Endothelial cell of umbilical vein (primary cell): ENCODE results near the gene TRPV2. TPM values are rescaled to one million over a fixed set of nuclear protein-coding genes. Genes with fewer than 3 reads are reported as not detected.

ENCODE experiments used
- BruUV-seq: library from RNA; stranded (reverse); fragments of 400-500 nt; replicated peaks from 2 replicates; lab custom pipeline; 2021; lab: Mats Ljungman, UMichigan
- CTCF ChIA-PET: fragments of 300-600, 350-600 bp; sonication (Branson Sonifier 250); formaldehyde crosslinking; loops from one replicate; lab custom pipeline; 2021; ENCODE audit warnings: antibody characterized with exemption, inconsistent platforms; lab: Charles Lee
- POLR2A ChIA-PET: fragments of 300-600, 350-600 bp; sonication (Branson Sonifier 250); formaldehyde crosslinking; loops from one replicate; lab custom pipeline; 2021; ENCODE audit warnings: antibody characterized with exemption, inconsistent platforms; lab: Charles Lee
- DNase-seq: peaks from one replicate; pipeline ENCODE4 v3.0.0-alpha.2; 2011; ENCODE audit warnings: low read depth, low spot score
- FAIRE-seq: peaks from 2 replicates; lab custom pipeline; 2011; peaks lifted over from hg19 to GRCh38; lab: Jason Lieb, UNC
- H2AFZ ChIP-seq: 2 replicates; pipeline ENCODE4 v1.6.0; 2012; ENCODE audit warnings: low read depth, low read length, control low read depth, inconsistent platforms
- H3K27ac ChIP-seq: 2 replicates; pipeline ENCODE4 v1.5.1; 2011; ENCODE audit warnings: low read depth, mild to moderate bottlenecking, control low read depth, low read length, moderate library complexity; ENCODE audit not compliant: insufficient read depth
- H3K27me3 ChIP-seq, 2 experiments: 2 replicates each; pipeline versions ENCODE4 v1.6.0 to v1.6.1; 2011; ENCODE audit warnings: low read length in 2 of 2, mixed read lengths in 1 of 2; ENCODE audit not compliant: control insufficient read depth in 2 of 2, insufficient read depth in 2 of 2
- H3K36me3 ChIP-seq, 2 experiments: 2 replicates in 1 of 2; 3 replicates in 1 of 2; pipeline ENCODE4 v1.5.1; 2011; ENCODE audit warnings: low read length in 2 of 2, mild to moderate bottlenecking in 1 of 2, moderate library complexity in 1 of 2; ENCODE audit not compliant: control insufficient read depth in 2 of 2, insufficient read depth in 2 of 2; ENCODE audit errors: extremely low read depth in 1 of 2
- H3K4me1 ChIP-seq: 3 replicates; pipeline ENCODE4 v1.5.1; 2011; ENCODE audit warnings: mild to moderate bottlenecking, low read length; ENCODE audit not compliant: control insufficient read depth, insufficient read depth; ENCODE audit errors: extremely low read depth
- H3K4me2 ChIP-seq: 2 replicates; pipeline ENCODE4 v1.6.1; 2011; ENCODE audit warnings: low read length, control low read depth, mixed read lengths; ENCODE audit not compliant: insufficient read depth
- H3K4me3 ChIP-seq, 3 experiments: fragments of 200-600 bp in 1 of 3; sonication (generic), shearing (Covaris generic) in 1 of 3; replicated peaks in 1 of 3; 2 replicates each; pipeline ENCODE4 v1.5.1; 2011 to 2016; ENCODE audit warnings: control low read depth in 3 of 3, low read length in 3 of 3, mild to moderate bottlenecking in 2 of 3, inconsistent platforms in 1 of 3, low read depth in 1 of 3, moderate library complexity in 1 of 3; ENCODE audit not compliant: insufficient read depth in 1 of 3
- H3K79me2 ChIP-seq: 2 replicates; pipeline ENCODE4 v1.6.0; 2012; ENCODE audit warnings: low read length, inconsistent platforms; ENCODE audit not compliant: control insufficient read depth, insufficient read depth
- H3K9ac ChIP-seq: replicated peaks from 2 replicates; pipeline ENCODE3; 2011; ENCODE audit warnings: low read length, control low read depth; ENCODE audit not compliant: insufficient read depth; ENCODE audit errors: extremely low read depth
- H3K9me1 ChIP-seq: replicated peaks from 3 replicates; pipeline ENCODE4 v1.6.0; 2011; ENCODE audit warnings: mild to moderate bottlenecking, low read length; ENCODE audit not compliant: control insufficient read depth, insufficient read depth; ENCODE audit errors: extremely low read depth
- H3K9me3 ChIP-seq: replicated peaks from 2 replicates; pipeline ENCODE4 v1.5.1; 2012; ENCODE audit warnings: low read length, inconsistent platforms; ENCODE audit not compliant: control insufficient read depth, insufficient read depth
- H4K20me1 ChIP-seq: replicated peaks from 2 replicates; pipeline ENCODE3; 2011; ENCODE audit warnings: mild to moderate bottlenecking, low read length; ENCODE audit not compliant: control insufficient read depth, insufficient read depth; ENCODE audit errors: extremely low read depth
- CTCF ChIP-seq, 2 donors: IDR thresholded peaks; 1 replicate in 1 of 2; 2 replicates in 1 of 2; pipeline ENCODE4 v1.5.1; 2011; ENCODE audit warnings: low read length in 2 of 2, mild to moderate bottlenecking in 2 of 2, moderate library complexity in 2 of 2, control low read depth in 1 of 2, inconsistent platforms in 1 of 2, low read depth in 1 of 2; ENCODE audit not compliant: insufficient read depth in 1 of 2; ENCODE audit errors: extremely low read depth in 1 of 2
- EZH2 ChIP-seq: IDR thresholded peaks from 2 replicates; pipeline ENCODE4 v1.6.1; 2012; ENCODE audit warnings: borderline replicate concordance, low read depth, mild to moderate bottlenecking, moderate library complexity, low read length, inconsistent platforms; ENCODE audit not compliant: severe bottlenecking
- FOS ChIP-seq: IDR thresholded peaks from 2 replicates; pipeline ENCODE4 v1.6.1; 2011; ENCODE audit warnings: mild to moderate bottlenecking, low read length, moderate library complexity, borderline replicate concordance; ENCODE audit not compliant: insufficient read depth
- GATA2 ChIP-seq: IDR thresholded peaks from 2 replicates; pipeline ENCODE4 v1.7.0; 2011; ENCODE audit warnings: low read depth, mild to moderate bottlenecking, moderate library complexity, mixed read lengths, low read length; ENCODE audit not compliant: insufficient read length, insufficient read depth
- JUN ChIP-seq: IDR thresholded peaks from 2 replicates; pipeline ENCODE4 v1.6.1; 2011; ENCODE audit warnings: borderline replicate concordance, low read depth; ENCODE audit not compliant: insufficient read length, insufficient read depth
- MYC ChIP-seq: IDR thresholded peaks from one replicate; pipeline ENCODE4 v1.6.1; 2011; ENCODE audit warnings: mild to moderate bottlenecking, low read depth, low read length
- POLR2A ChIP-seq: IDR thresholded peaks from 2 replicates; pipeline ENCODE4 v1.6.1; 2012; ENCODE audit warnings: low read depth, mild to moderate bottlenecking, control low read depth, low read length
- POLR2AphosphoS5 ChIP-seq: IDR thresholded peaks from 2 replicates; pipeline ENCODE4 v1.6.1; 2012; ENCODE audit warnings: low read depth, mild to moderate bottlenecking, control low read depth, low read length, moderate library complexity; ENCODE audit not compliant: insufficient read depth
- dilution Hi-C: fragments of 300-500 bp; cut with MboI; formaldehyde crosslinking; loops from one replicate; pipeline ENCODE4 v1.15.0; 2019; ENCODE audit warnings: low sequenced_read_pairs; ENCODE audit not compliant: extremely low pct_ligation_motif_present
- intact Hi-C: fragments of 100-400 bp; cut with micrococcal nuclease; formaldehyde crosslinking; loops from one replicate; pipeline ENCODE4 v1.10.0; 2022
- polyA plus RNA-seq, 4 experiments: library from polyadenylated mRNA; depleted of rRNA in 3 of 4; stranded (reverse) in 3 of 4; unstranded in 1 of 4; fragments of >200 nt; gene quantifications; 2 replicates each; pipeline versions ENCODE4 v1.2.1 to v1.2.3, GENCODE V29; 2011 to 2012; ENCODE audit warnings: missing spikeins in 1 of 4
- total RNA-seq: library from RNA; stranded (reverse); gene quantifications from 2 replicates; pipeline ENCODE4 v1.2.3, GENCODE V29; 2021
- TF ChIP-seq, protein P1 (sequence below): IDR thresholded peaks from 2 replicates; pipeline ENCODE4 v1.6.1; 2011; ENCODE audit not compliant: insufficient read depth, insufficient read length

Gene TRPV2
- total and polyA plus RNA-seq, 2 donors (not counting 3 experiments of a cell fraction or from before 2014, with no cell fraction given) = 4.2 to 10.6 TPM

GRCh38 chr17:16383216-16383615, 32.2 kb upstream of the TRPV2 start:
- H3K36me3 ChIP-seq = peaks cover 0 to 12% of the 10 kb centered on the region in 2 experiments
- BruUV-seq = no TSS peak
- no peaks in the 10 kb centered on the region for H4K20me1 ChIP-seq
- H2AFZ ChIP-seq = no peak overlapping the region
- POLR2A ChIA-PET = interaction anchor here (1.0 kb wide), 1 partner anchor 56 kb away, joined by 4 read pairs; no protein-coding TSS in a partner anchor
- DNase-seq = no peak
- FAIRE-seq = no peak
- H3K79me2 ChIP-seq = peaks cover 24% of the 10 kb centered on the region
- no peak overlapping the region for H3K4me3 ChIP-seq
- H3K27ac ChIP-seq = no peak overlapping the region
- no peaks in the 10 kb centered on the region for H3K9me1 ChIP-seq
- CTCF ChIA-PET = interaction anchor here (1.3 to 1.7 kb wide), 2 partner anchors 19 to 55 kb away, joined by 4 to 7 read pairs; no protein-coding TSS in a partner anchor
- TF ChIP-seq CTCF (IDR thresholded peaks at IDR 0.05; ENCODE audit: extremely low read depth in 1 of 2, insufficient read depth in 1 of 2, low read depth in 1 of 2, low read length in 2 of 2) (no peak), POLR2A (peak; percentile 20)
- no peak overlapping the region for H3K9ac ChIP-seq
- dilution Hi-C loops = no loop called here
- peaks cover 4% of the 10 kb centered on the region for H3K4me1 ChIP-seq
- H3K4me2 ChIP-seq = no peak overlapping the region
- intact Hi-C loops = no loop called here
- no peaks in the 10 kb centered on the region for H3K27me3 ChIP-seq
- H3K9me3 ChIP-seq = no peaks in the 10 kb centered on the region

DNA sequence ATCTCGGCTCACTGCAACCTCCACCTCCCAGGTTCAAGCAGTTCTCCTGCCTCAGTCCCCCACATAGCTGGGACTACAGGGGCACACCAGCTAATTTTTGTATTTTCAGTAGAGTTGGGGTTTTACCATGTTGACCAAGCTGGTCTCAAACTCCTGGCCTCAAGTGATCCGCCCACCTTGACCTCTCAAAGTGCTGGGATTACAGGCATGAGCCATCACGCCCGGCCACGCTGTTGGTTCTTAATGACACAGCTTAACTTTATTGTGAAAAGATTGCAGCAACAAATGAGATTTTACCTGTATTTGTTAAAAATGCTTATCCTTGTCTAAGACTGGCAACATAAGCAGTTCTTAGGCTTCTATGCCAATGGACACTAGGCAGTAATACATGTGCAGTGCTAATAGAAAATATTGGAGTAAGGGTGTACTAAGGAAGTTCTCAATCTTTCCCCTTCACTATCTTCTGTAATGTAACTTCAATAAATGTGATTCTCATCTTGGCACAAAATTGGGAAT, 31.5 kb upstream of the TRPV2 start:
- FAIRE-seq (no peak), DNase-seq (no peak)
- peaks cover 4% of the 10 kb centered on the region for H3K4me1 ChIP-seq
- no peaks in the 10 kb centered on the region for H3K27me3 ChIP-seq
- H3K9me3 ChIP-seq = no peaks in the 10 kb centered on the region
- BruUV-seq = no TSS peak
- ChIA-PET CTCF (interaction anchor here (1.3 to 1.7 kb wide), 2 partner anchors 20 to 55 kb away, joined by 4 to 7 read pairs; no protein-coding TSS in a partner anchor), POLR2A (interaction anchor here (1.0 kb wide), 1 partner anchor 55 kb away, joined by 4 read pairs; no protein-coding TSS in a partner anchor)
- no peaks in the 10 kb centered on the region for H3K9me1 ChIP-seq
- no peaks in the 10 kb centered on the region for H4K20me1 ChIP-seq
- TF ChIP-seq MYC (no peak), POLR2A (no peak), EZH2 (no peak), CTCF (IDR thresholded peaks at IDR 0.05; ENCODE audit: extremely low read depth in 1 of 2, insufficient read depth in 1 of 2, low read depth in 1 of 2, low read length in 2 of 2) (no peak), FOS (no peak), GATA2 (no peak), JUN (no peak), POLR2AphosphoS5 (no peak)
- TF ChIP-seq, protein P1, sequence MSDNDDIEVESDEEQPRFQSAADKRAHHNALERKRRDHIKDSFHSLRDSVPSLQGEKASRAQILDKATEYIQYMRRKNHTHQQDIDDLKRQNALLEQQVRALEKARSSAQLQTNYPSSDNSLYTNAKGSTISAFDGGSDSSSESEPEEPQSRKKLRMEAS = no peak
- intact Hi-C loops (no loop called here), dilution Hi-C loops (no loop called here)
- no peak overlapping the region for H2AFZ ChIP-seq
- H3K4me2 ChIP-seq = no peak overlapping the region
- H3K27ac ChIP-seq = no peak overlapping the region
- peaks cover 24% of the 10 kb centered on the region for H3K79me2 ChIP-seq
- no peak overlapping the region for H3K9ac ChIP-seq
- H3K4me3 ChIP-seq = no peak overlapping the region
- peaks cover 0 to 12% of the 10 kb centered on the region in 2 experiments for H3K36me3 ChIP-seq
